PC-9 (cell line): ENCODE data around the gene DDX4. TPM values are rescaled to one million over a fixed set of nuclear protein-coding genes. Genes with fewer than 3 reads are reported as not detected.
"Not testable (repeated sequence)": the region's sequence is repeated elsewhere in the genome, so short reads cannot be mapped to it uniquely, and the experiment has no call there.

Experiments used
- BruUV-seq: library from RNA; stranded (reverse); fragments of 400-500 nt; replicated peaks from 2 replicates; lab custom pipeline; 2021; lab: Mats Ljungman, UMichigan
- CTCF ChIA-PET: fragments of 300-600 bp; sonication (Branson Sonifier 250); formaldehyde crosslinking; loops from one replicate; lab custom pipeline; 2022; ENCODE audit warnings: antibody characterized with exemption; lab: Charles Lee
- POLR2A ChIA-PET: fragments of 300-600 bp; sonication (Branson Sonifier 250); formaldehyde crosslinking; loops from one replicate; lab custom pipeline; 2022; ENCODE audit warnings: antibody characterized with exemption; ENCODE audit not compliant: unreplicated experiment; lab: Charles Lee
- DNase-seq, 2 experiments: peaks; one replicate each; pipeline versions ENCODE4 v3.0.0 to v3.0.0-alpha.2; 2015 to 2022; ENCODE audit warnings: mixed read lengths in 1 of 2
- H2AFZ ChIP-seq: fragments of 200-600 bp; sonication (generic); 2 replicates; pipeline ENCODE4 v1.8.1; 2017; ENCODE audit warnings: antibody characterized with exemption
- H3F3A ChIP-seq: fragments of 200-600 bp; sonication (generic); 2 replicates; pipeline ENCODE4 v1.8.1; 2017; ENCODE audit warnings: antibody characterized with exemption, mild to moderate bottlenecking, low read depth; ENCODE audit not compliant: insufficient read depth
- H3K27ac ChIP-seq: fragments of 200-600 bp; sonication (generic); 2 replicates; pipeline ENCODE4 v1.6.1; 2016; ENCODE audit warnings: mixed run types
- H3K27me3 ChIP-seq: fragments of 200-600 bp; sonication (generic); 2 replicates; pipeline ENCODE4 v1.6.1; 2016; ENCODE audit warnings: low read depth, mixed run types; ENCODE audit not compliant: insufficient read depth
- H3K36me3 ChIP-seq: fragments of 200-600 bp; sonication (generic); 2 replicates; pipeline ENCODE4 v1.6.1; 2016; ENCODE audit warnings: low read depth, mixed run types
- H3K4me1 ChIP-seq: fragments of 200-600 bp; sonication (generic); replicated peaks from 2 replicates; pipeline ENCODE4 v1.6.1; 2016; ENCODE audit warnings: mixed run types; ENCODE audit not compliant: insufficient read depth
- H3K4me2 ChIP-seq: fragments of 200-600 bp; sonication (generic); 2 replicates; pipeline ENCODE4 v1.6.1; 2017; ENCODE audit warnings: mixed run types
- H3K4me3 ChIP-seq: fragments of 200-600 bp; sonication (generic); 2 replicates; pipeline ENCODE4 v1.6.1; 2016; ENCODE audit warnings: mixed run types
- H3K79me2 ChIP-seq: fragments of 200-600 bp; sonication (generic); 2 replicates; pipeline ENCODE4 v1.6.1; 2017; ENCODE audit warnings: low read depth, mixed run types
- H3K9me2 ChIP-seq: fragments of 200-600 bp; sonication (generic); 2 replicates; pipeline ENCODE4 v1.8.1; 2017; ENCODE audit warnings: mild to moderate bottlenecking; ENCODE audit not compliant: insufficient read depth
- H3K9me3 ChIP-seq: fragments of 200-600 bp; sonication (generic); 2 replicates; pipeline ENCODE4 v1.8.1; 2016; ENCODE audit warnings: low read depth; ENCODE audit not compliant: insufficient read depth
- H4K20me1 ChIP-seq: fragments of 200-600 bp; sonication (generic); 2 replicates; pipeline ENCODE4 v1.8.1; 2017; ENCODE audit not compliant: insufficient read depth
- CTCF ChIP-seq: fragments of 200-600 bp; sonication (generic); conservative IDR thresholded peaks from 2 replicates; pipeline ENCODE4 v1.6.1; 2017; ENCODE audit warnings: mixed run types, antibody characterized with exemption, mild to moderate bottlenecking, moderate library complexity
- EZH2 ChIP-seq: fragments of 200-600 bp; sonication (generic); IDR thresholded peaks from 2 replicates; pipeline ENCODE4 v1.8.0; 2017; ENCODE audit warnings: antibody characterized with exemption, low read depth
- intact Hi-C: fragments of 100-400 bp; cut with micrococcal nuclease; formaldehyde crosslinking; loops from one replicate; pipeline ENCODE4 v1.10.0; 2022; ENCODE audit not compliant: unreplicated experiment
- total RNA-seq: library from RNA; stranded (reverse); gene quantifications from 2 replicates; pipeline ENCODE4 v1.2.3, GENCODE V29; 2021

Gene DDX4
- total RNA-seq, 1 experiment from 2014 or later, result not detected

DNA sequence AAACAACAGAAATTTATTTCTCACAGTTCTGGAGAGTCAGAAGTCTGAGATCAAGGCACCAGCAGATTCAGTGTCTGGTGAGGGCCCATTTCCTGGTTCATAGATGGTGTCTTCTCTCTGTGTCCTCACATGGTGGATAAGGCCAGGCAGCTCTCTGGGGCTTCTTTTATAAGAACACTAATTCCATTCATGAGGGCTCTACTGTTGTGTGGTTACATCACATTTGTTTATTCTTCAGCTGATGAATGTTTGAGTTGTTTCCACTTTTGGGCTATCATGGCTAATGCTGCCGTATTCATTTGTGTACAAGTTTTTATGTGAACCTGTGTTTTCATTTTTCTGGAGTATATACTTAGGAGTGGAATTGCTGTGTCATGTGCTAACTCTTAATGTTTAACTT lies 35.2 kb downstream of the DDX4 start:
- no peak overlapping the region for H3K27ac ChIP-seq
- no peaks in the 10 kb centered on the region for H3F3A ChIP-seq
- no peaks in the 10 kb centered on the region for H3K9me3 ChIP-seq
- 0 out of 2 replicates have a peak, but pooled peaks cover 9% of the 10 kb centered on the region for H3K4me1 ChIP-seq
- H3K4me2 ChIP-seq, result no peak overlapping the region
- BruUV-seq, result no TSS peak
- peak overlapping the region; percentile 55; the same call in 1 of the 2 replicates for H2AFZ ChIP-seq
- H3K79me2 ChIP-seq, result no peaks in the 10 kb centered on the region
- no peak for TF ChIP-seq CTCF
- TF ChIP-seq EZH2, result no peak
- intact Hi-C loops, result no loop called here
- no peaks in the 10 kb centered on the region for H3K36me3 ChIP-seq
- ChIA-PET POLR2A (no interaction called here), CTCF (no interaction called here)
- H3K27me3 ChIP-seq, result no peaks in the 10 kb centered on the region
- no peaks in the 10 kb centered on the region for H4K20me1 ChIP-seq
- H3K4me3 ChIP-seq, result no peak overlapping the region
- H3K9me2 ChIP-seq, result no peaks in the 10 kb centered on the region; the same call in 1 of the 2 replicates
- no peak for DNase-seq

DNA sequence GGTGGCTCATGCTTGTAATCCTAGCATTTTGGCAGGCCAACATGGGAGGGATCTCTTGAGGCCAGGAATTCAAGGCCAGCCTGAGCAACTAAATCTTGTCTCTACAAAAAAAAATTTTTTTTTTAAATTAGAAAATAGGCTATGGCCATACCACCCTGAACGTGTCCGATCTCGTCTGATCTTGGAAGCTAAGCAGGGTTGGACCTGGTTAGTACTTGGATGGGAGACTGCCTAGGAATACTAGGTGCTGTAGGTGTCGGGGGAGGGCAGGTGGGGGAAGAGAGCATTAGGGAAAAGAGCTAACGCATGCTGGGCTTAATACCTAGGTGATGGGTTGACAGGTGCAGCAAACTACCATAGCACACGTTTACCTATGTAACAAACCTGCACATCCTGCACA lies 39.5 kb downstream of the DDX4 start:
- Histone ChIP-seq H3K27ac (no peak overlapping the region), H3K79me2 (no peaks in the 10 kb centered on the region), H2AFZ (no peak overlapping the region), H3K9me2 (no peaks in the 10 kb centered on the region; the same call in 1 of the 2 replicates), H3K9me3 (no peaks in the 10 kb centered on the region), H3K4me1 (0 out of 2 replicates have a peak, but pooled peaks cover 6% of the 10 kb centered on the region), H3K4me2 (no peak overlapping the region), H3K36me3 (no peaks in the 10 kb centered on the region), H3F3A (no peaks in the 10 kb centered on the region), H4K20me1 (no peaks in the 10 kb centered on the region), H3K4me3 (no peak overlapping the region), H3K27me3 (no peaks in the 10 kb centered on the region)
- ChIA-PET POLR2A (no interaction called here), CTCF (no interaction called here)
- no peak for DNase-seq
- no TSS peak for BruUV-seq
- intact Hi-C loops, result no loop called here
- no peak for TF ChIP-seq CTCF
- no peak for TF ChIP-seq EZH2

- intact Hi-C loops, result loop anchor here (5.0 kb wide), 1 partner anchor 44 kb away; no protein-coding TSS in a partner anchor
- Histone ChIP-seq H3K4me3 (no peak overlapping the region), H3K79me2 (no peaks in the 10 kb centered on the region), H2AFZ (no peak overlapping the region), H3K4me2 (no peak overlapping the region), H3K9me3 (no peaks in the 10 kb centered on the region), H3K27ac (no peak overlapping the region), H3K27me3 (no peaks in the 10 kb centered on the region), H3K4me1 (no peaks in the 10 kb centered on the region), H3K36me3 (no peaks in the 10 kb centered on the region), H4K20me1 (no peaks in the 10 kb centered on the region), H3K9me2 (no peaks in the 10 kb centered on the region), H3F3A (no peaks in the 10 kb centered on the region)
- TF ChIP-seq CTCF, result no peak
- no peak for TF ChIP-seq EZH2
- ChIA-PET POLR2A (no interaction called here), CTCF (no interaction called here)
- no peak for DNase-seq
- BruUV-seq, result no TSS peak
These were observed 63.1 kb downstream of the DDX4 start for GRCh38 chr5:55800924-55801323.

GRCh38 chr5:55808814-55809213 lies 71.0 kb downstream of the DDX4 start:
- H2AFZ ChIP-seq, H3K4me2 ChIP-seq, H3K27me3 ChIP-seq, H3K9me2 ChIP-seq, intact Hi-C loops, H3K4me1 ChIP-seq, H3K79me2 ChIP-seq, H3K27ac ChIP-seq, H3F3A ChIP-seq, H3K36me3 ChIP-seq, H3K4me3 ChIP-seq, H4K20me1 ChIP-seq, H3K9me3 ChIP-seq, BruUV-seq, CTCF ChIA-PET: not testable (repeated sequence)
- peak in 1 of 2 experiments; percentile 17 for DNase-seq
- POLR2A ChIA-PET, result interaction anchor here (0.6 kb wide), 1 partner anchor 511 kb away, joined by 4 read pairs; no protein-coding TSS in a partner anchor

DNA sequence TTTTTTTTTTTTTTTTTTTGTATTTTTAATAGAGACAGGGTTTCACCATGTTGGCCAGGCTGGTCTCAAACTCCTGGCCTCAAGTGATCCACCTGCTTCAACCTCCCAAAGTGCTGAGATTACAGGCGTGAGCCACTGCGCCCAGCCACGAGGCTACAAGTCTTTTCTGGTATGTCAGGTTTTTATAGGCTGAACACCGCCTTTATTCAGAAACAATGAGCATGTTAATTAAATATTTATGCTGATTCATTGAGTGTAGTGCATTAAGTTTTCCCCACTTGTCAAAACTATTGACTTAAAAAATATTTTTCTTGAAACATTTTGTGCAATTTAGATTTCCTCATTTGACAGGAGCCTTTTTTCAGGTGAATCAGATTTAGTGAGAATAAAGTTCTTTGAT lies 78.1 kb downstream of the DDX4 start:
- H3K27me3 ChIP-seq, H3K4me2 ChIP-seq, H3K4me3 ChIP-seq, H3K27ac ChIP-seq, BruUV-seq, H4K20me1 ChIP-seq, H3K36me3 ChIP-seq, H2AFZ ChIP-seq, H3F3A ChIP-seq, DNase-seq, H3K4me1 ChIP-seq, CTCF ChIA-PET, H3K79me2 ChIP-seq, POLR2A ChIA-PET, intact Hi-C loops, H3K9me2 ChIP-seq, H3K9me3 ChIP-seq: not testable (repeated sequence)
